GM10266 (cell line): Measurements from ENCODE around the gene EPHA4.

Experiments
- DNase-seq: peaks from one replicate; pipeline ENCODE4 v3.0.0; 2012; ENCODE audit errors: extremely low spot score
- TF ChIP-seq, protein P1 (sequence below): IDR thresholded peaks from 2 replicates; pipeline ENCODE4 v1.5.1; 2012; ENCODE audit warnings: mild to moderate bottlenecking, low read depth; ENCODE audit not compliant: control insufficient read depth, insufficient read depth; ENCODE audit errors: missing control alignments

Gene EPHA4

DNA sequence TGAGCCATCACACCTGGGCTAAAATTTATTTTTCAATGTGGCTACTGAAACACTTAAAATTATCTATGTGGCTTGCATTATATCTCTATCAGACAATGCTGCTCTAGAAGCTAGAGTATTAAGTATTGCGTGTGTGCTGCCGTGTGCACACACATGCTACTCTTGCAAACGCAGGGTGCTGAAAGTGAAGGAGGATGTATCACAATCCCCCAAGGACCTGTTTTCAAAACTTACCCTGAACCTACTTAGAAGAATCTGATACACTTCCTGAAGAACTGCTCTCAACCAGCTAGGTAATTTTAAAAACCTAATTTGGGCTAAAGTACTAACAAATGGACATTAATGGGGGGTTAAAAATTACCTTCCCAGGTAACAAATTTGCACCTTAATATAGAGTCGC, 66.5 kb downstream of the EPHA4 start:
- TF ChIP-seq, protein P1, sequence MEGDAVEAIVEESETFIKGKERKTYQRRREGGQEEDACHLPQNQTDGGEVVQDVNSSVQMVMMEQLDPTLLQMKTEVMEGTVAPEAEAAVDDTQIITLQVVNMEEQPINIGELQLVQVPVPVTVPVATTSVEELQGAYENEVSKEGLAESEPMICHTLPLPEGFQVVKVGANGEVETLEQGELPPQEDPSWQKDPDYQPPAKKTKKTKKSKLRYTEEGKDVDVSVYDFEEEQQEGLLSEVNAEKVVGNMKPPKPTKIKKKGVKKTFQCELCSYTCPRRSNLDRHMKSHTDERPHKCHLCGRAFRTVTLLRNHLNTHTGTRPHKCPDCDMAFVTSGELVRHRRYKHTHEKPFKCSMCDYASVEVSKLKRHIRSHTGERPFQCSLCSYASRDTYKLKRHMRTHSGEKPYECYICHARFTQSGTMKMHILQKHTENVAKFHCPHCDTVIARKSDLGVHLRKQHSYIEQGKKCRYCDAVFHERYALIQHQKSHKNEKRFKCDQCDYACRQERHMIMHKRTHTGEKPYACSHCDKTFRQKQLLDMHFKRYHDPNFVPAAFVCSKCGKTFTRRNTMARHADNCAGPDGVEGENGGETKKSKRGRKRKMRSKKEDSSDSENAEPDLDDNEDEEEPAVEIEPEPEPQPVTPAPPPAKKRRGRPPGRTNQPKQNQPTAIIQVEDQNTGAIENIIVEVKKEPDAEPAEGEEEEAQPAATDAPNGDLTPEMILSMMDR = no peak
- no peak for DNase-seq

DNA sequence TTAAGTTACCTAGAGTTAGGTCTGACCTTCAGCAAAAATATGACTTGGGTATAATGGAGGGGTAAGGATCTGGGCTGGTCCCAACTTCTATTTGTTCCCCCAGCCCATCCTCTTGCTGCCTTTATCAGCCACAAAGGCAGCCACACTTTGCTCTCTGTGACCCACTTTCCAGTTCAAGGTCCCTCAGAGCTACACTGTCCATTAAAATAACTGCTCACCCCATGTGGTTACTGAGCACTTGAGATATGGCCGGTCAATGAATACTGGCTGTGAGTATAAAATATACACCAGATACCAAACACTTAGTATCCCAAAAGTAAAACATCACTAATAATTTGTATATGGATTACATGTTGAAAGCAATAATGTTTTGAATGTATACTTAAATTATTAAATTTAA, 67.2 kb downstream of the EPHA4 start:
- DNase-seq = no peak
- TF ChIP-seq, protein P1 = no peak

DNA sequence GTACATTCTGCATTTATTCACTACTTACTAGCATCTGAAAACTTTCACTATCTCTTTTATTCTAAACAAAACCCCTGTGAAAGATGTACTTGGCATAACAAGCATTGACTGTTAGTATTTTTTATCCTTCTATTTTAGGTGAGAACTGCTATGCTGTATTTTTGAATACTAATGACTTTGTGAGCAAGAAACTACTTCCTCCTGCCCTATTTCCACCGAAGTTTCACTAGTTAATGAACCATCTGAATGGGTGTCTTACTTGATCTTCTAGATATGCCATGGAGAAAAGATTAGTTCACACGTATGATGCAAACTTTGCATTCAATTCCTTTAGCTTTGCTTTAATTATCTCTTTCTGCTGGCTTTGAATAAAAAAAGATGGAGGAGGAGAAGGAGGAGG, 68.1 kb downstream of the EPHA4 start:
- no peak for DNase-seq
- TF ChIP-seq, protein P1 = no peak

DNA sequence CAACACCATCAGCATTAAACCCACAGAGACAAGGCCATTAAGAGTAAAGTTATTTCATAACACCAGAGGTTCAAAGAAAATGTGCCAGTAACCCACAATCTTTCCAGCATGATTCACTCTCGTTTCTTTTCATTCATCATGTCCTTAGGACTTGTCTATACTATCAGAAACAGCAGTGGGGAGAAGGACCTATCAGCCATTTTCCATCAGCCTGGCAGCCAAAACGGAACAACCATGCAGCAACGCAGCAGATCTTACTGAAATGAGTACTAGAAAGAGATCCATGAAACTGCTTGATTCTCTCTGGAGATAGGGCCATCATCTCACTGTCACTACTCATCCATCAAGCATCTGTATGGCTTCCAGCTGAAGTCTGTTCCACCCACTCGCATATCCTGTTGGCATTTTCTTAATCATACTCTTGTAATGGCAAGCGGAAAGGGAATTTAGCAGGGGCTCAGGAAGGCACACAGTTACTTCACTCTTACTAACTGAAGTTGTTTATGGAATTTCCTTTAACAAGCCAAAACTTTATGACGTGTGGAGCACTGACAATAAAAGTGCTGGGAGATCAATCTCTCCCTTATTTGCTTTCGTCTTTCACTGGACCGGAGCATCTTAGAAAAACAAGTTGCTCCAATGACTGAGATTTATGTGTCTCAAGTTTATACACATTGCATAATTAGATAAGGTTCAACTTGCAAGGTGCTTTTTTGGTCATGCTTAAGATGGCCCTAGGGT, 69.7 kb downstream of the EPHA4 start:
- TF ChIP-seq, protein P1 = no peak
- DNase-seq = no peak

DNA sequence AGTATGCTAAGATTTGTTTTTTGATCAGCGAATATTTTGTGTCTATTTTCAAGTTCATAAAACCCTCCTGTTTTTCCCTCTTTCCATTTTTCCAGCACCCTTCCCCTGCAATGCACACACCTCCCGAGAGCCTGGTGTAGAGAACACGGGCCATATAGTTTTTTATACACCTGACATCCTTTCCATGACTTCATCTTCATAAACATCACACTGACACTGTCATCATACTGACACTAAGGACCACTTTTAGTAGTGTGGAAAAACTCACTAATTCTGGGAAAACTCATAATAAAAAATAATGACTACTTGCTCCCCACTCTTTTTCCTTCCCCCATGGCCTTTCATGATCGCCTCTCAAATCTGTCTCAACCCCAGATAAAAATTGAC, 70.2 kb downstream of the EPHA4 start:
- TF ChIP-seq, protein P1 = no peak
- no peak for DNase-seq

DNA sequence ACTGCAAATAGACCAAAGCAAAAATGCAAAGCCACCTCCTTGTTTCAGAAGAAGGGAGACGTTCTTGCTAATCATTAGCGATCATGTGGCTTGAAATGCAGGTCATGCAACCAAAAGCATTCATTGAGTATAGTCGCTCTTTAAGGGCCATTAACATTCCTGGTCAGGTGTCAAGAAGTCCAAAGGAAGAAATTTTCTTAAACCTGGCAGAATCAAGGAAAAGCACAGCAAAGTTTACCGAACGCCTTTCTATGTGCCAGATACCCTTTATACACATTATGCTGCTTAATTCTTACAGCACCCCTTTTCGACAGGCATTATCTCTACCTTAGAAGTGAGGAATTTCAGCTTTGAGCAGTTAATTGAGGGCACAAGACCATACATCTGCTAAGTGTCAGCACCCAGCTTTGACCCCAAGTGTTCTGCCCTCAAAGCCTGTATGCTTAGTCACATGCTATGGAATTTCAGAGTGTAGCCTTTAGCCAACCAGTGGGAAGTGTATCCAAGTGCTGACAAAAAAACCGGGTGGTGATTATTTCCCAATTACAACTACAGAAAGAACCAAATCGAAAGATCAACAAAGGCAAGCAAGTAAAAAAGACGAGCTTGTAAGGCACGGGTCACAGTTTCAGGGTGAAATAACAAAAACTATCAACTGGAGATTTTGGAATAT, 70.8 kb downstream of the EPHA4 start:
- no peak for DNase-seq
- TF ChIP-seq, protein P1 = no peak

DNA sequence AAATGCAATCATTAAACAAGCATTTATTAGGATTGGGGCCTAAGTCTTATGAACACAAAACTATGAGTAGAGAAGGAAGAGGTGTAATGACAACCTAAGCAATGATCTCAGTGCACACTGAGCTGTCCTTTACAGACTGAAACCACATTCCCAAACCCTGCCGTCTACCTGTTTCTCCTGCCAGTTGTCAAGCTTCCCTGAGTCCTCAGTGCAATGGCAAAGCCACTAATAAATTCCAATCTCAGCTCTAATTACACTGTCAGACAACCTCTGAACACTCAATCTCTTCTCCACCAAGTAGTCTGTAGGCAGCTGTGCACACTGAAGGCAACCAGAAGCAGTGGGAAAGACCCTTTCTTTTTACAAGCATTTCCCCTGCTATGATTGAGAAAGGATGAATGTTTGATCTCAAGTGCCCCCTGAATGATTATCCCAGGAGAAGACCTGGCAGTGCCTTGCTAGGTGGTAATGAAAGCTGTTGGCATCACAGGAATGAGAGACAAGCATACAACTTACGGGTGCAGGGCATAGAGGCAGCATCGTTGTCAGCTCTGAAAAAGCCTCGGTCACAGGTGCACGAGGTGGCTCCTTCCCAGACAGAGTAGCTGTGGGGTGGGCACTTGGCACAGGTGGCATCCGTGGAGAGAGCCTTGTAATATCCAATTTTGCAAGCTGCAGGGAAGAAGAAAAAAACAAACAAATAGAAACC, 71.4 kb downstream of the EPHA4 start:
- TF ChIP-seq, protein P1 = no peak
- DNase-seq = no peak
